ENCODE results near the gene VEGFC.

DNA sequence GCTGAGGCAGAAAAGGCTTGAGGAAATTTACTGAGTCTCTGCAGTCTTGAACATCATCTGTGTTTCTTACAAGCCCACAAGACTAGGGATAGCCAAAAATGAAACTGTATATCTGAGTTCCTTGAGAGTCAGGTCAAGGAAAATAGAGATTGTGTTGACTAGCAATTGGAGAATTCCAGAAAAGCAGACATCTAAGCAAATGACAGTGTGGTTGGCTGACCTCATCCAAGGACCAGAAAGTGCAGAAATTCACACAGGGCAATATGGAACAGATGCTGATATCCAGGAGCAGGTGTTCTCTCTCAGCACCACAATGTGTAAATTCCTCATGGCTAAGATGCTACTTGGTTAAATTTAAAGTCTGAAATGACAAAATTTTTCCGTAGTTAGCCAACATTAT is 146.4 kb downstream of the VEGFC start:
- TF ChIP-seq, protein P1, sequence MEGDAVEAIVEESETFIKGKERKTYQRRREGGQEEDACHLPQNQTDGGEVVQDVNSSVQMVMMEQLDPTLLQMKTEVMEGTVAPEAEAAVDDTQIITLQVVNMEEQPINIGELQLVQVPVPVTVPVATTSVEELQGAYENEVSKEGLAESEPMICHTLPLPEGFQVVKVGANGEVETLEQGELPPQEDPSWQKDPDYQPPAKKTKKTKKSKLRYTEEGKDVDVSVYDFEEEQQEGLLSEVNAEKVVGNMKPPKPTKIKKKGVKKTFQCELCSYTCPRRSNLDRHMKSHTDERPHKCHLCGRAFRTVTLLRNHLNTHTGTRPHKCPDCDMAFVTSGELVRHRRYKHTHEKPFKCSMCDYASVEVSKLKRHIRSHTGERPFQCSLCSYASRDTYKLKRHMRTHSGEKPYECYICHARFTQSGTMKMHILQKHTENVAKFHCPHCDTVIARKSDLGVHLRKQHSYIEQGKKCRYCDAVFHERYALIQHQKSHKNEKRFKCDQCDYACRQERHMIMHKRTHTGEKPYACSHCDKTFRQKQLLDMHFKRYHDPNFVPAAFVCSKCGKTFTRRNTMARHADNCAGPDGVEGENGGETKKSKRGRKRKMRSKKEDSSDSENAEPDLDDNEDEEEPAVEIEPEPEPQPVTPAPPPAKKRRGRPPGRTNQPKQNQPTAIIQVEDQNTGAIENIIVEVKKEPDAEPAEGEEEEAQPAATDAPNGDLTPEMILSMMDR (IDR thresholded peaks at IDR 0.05) = no peak
- no peak for TF ChIP-seq POLR2AphosphoS5 (IDR thresholded peaks at IDR 0.05; ENCODE audit: low read depth, low read length)
- no peak for TF ChIP-seq TCF7L2 (IDR thresholded peaks at IDR 0.05; ENCODE audit: low read depth, low read length)
